MCF 10A (cell line): ENCODE measurements around the gene LPP. TPM values are rescaled to one million over a fixed set of nuclear protein-coding genes. Genes with fewer than 3 reads are reported as not detected.

ENCODE experiments used
- BruUV-seq: library from RNA; stranded (reverse); fragments of 400-500 nt; replicated peaks from 2 replicates; lab custom pipeline; 2021; lab: Mats Ljungman, UMichigan
- CTCF ChIA-PET: fragments of 300-600 bp; sonication (Branson Sonifier 250); formaldehyde crosslinking; extraction: SDS; loops from one replicate; lab custom pipeline; 2021; ENCODE audit warnings: antibody characterized with exemption, inconsistent platforms; lab: Yijun Ruan, JAX
- POLR2A ChIA-PET: fragments of 300-600, 350-650 bp; sonication (Branson Sonifier 250); formaldehyde crosslinking; extraction: SDS; loops from one replicate; lab custom pipeline; 2020; ENCODE audit warnings: antibody characterized with exemption, inconsistent platforms; lab: Yijun Ruan, JAX
- DNase-seq: peaks from one replicate; pipeline ENCODE4 v3.0.0-alpha.2; 2018; ENCODE audit not compliant: unreplicated experiment
- H3K27ac Mint-ChIP-seq: one replicate; pipeline ENCODE4 v1.8.0; 2022; ENCODE audit warnings: mild to moderate bottlenecking, low read depth, mixed read lengths; ENCODE audit not compliant: unreplicated experiment
- H3K27me3 Mint-ChIP-seq: one replicate; pipeline ENCODE4 v1.8.0; 2022; ENCODE audit warnings: mixed read lengths; ENCODE audit not compliant: insufficient read depth, unreplicated experiment
- H3K36me3 Mint-ChIP-seq: one replicate; pipeline ENCODE4 v1.8.0; 2022; ENCODE audit warnings: mild to moderate bottlenecking, moderate library complexity, mixed read lengths; ENCODE audit not compliant: insufficient read depth, unreplicated experiment
- H3K4me1 Mint-ChIP-seq: one replicate; pipeline ENCODE4 v1.8.0; 2022; ENCODE audit warnings: mixed read lengths; ENCODE audit not compliant: insufficient read depth, unreplicated experiment
- H3K4me3 Mint-ChIP-seq: one replicate; pipeline ENCODE4 v1.8.0; 2022; ENCODE audit warnings: mild to moderate bottlenecking, moderate library complexity, mixed read lengths; ENCODE audit not compliant: unreplicated experiment
- H3K9me3 Mint-ChIP-seq: one replicate; pipeline ENCODE4 v1.8.0; 2022; ENCODE audit warnings: mixed read lengths; ENCODE audit not compliant: unreplicated experiment
- CTCF ChIP-seq: fragments of 200-600 bp; IDR thresholded peaks from one replicate; pipeline ENCODE4 v1.8.0; 2022; ENCODE audit warnings: antibody characterized with exemption, mild to moderate bottlenecking; ENCODE audit not compliant: unreplicated experiment
- intact Hi-C: fragments of 100-400 bp; cut with micrococcal nuclease; formaldehyde crosslinking; loops from 2 replicates; pipeline ENCODE4 v1.14.1; 2022
- total RNA-seq: library from RNA; stranded (reverse); gene quantifications from 2 replicates; pipeline ENCODE4 v1.2.3, GENCODE V29; 2022

Gene LPP
- total RNA-seq, 1 experiment from 2014 or later, result 117 TPM

GRCh38 chr3:188236271-188236670, 82.3 kb downstream of the LPP start:
- no peak for DNase-seq
- intact Hi-C loops, result no loop called here
- ChIA-PET CTCF (no interaction called here), POLR2A (no interaction called here)
- H3K4me3 Mint-ChIP-seq, result no peak overlapping the region
- BruUV-seq, result no TSS peak
- no peak overlapping the region for H3K27ac Mint-ChIP-seq
- H3K9me3 Mint-ChIP-seq, result no peaks in the 10 kb centered on the region
- no peak for TF ChIP-seq CTCF
- H3K4me1 Mint-ChIP-seq, result peaks cover 12% of the 10 kb centered on the region
- no peaks in the 10 kb centered on the region for H3K27me3 Mint-ChIP-seq
- peaks cover 6% of the 10 kb centered on the region for H3K36me3 Mint-ChIP-seq

- DNase-seq, result no peak
- Mint-ChIP-seq H3K36me3 (peaks cover 6% of the 10 kb centered on the region), H3K27me3 (no peaks in the 10 kb centered on the region), H3K4me3 (no peak overlapping the region), H3K27ac (no peak overlapping the region), H3K4me1 (peaks cover 26% of the 10 kb centered on the region), H3K9me3 (no peaks in the 10 kb centered on the region)
- no peak for TF ChIP-seq CTCF
- POLR2A ChIA-PET, result no interaction called here
- CTCF ChIA-PET, result interaction anchor here (0.7 kb wide), 1 partner anchor 472 kb away, joined by 3 read pairs; no protein-coding TSS in a partner anchor
- intact Hi-C loops, result no loop called here
- BruUV-seq, result no TSS peak
Measured at GRCh38 chr3:188239035-188239434, 85.1 kb downstream of the LPP start.

GRCh38 chr3:188239577-188239976, 85.6 kb downstream of the LPP start:
- no peak overlapping the region for H3K27ac Mint-ChIP-seq
- BruUV-seq, result no TSS peak
- H3K9me3 Mint-ChIP-seq, result no peaks in the 10 kb centered on the region
- H3K36me3 Mint-ChIP-seq, result peaks cover 6% of the 10 kb centered on the region
- no peak overlapping the region for H3K4me3 Mint-ChIP-seq
- ChIA-PET POLR2A (no interaction called here), CTCF (no interaction called here)
- intact Hi-C loops, result no loop called here
- peaks cover 31% of the 10 kb centered on the region for H3K4me1 Mint-ChIP-seq
- TF ChIP-seq CTCF, result no peak
- no peaks in the 10 kb centered on the region for H3K27me3 Mint-ChIP-seq
- no peak for DNase-seq

- Mint-ChIP-seq H3K27ac (peak overlapping the region; percentile 17), H3K27me3 (no peaks in the 10 kb centered on the region), H3K4me3 (no peak overlapping the region), H3K4me1 (peaks cover 28% of the 10 kb centered on the region), H3K36me3 (no peaks in the 10 kb centered on the region), H3K9me3 (no peaks in the 10 kb centered on the region)
- CTCF ChIA-PET, result interaction anchor here (1.2 kb wide), 1 partner anchor 9 kb away, joined by 3 read pairs; no protein-coding TSS in a partner anchor
- no peak for DNase-seq
- POLR2A ChIA-PET, result no interaction called here
- TF ChIP-seq CTCF, result no peak
- intact Hi-C loops, result no loop called here
- no TSS peak for BruUV-seq
Measured at GRCh38 chr3:188240189-188240981, 86.4 kb downstream of the LPP start.
